T47D (cell line): Measurements from ENCODE around the gene PPM1H.

ENCODE experiments used
- DNase-seq, 2 experiments: peaks; one replicate each; pipeline versions ENCODE4 v3.0.0 to v3.0.0-alpha.2; 2011 to 2012; ENCODE audit warnings: low read depth in 1 of 2, low spot score in 1 of 2
- JUND ChIP-seq: IDR thresholded peaks from 2 replicates; pipeline ENCODE4 v1.6.1; 2012; ENCODE audit warnings: low read depth
- in situ Hi-C: cut with HindIII; loops from 2 replicates; pipeline ENCODE4 v1.10.0; 2016; ENCODE audit warnings: low sequenced_read_pairs, low pct_unique_long_range_greater_than_20kb

Gene PPM1H

DNA sequence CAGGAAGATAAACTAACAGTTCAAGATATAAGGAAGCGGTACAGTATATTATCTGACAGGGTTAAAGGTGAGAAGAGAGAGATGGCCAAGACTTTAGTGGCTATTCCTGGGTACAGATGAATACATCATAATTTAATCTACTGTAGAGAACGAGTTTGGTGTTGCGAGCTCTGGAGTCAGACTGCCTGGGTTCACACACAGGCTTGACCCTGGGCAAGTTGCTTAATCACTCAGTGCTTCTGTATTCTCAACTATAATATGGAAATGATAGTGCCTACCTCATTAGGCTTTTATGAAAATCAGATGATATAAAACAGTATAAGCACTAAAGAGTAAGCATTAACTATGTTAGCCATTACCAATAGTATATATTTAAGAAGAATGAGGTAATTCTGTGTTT, 3.5 kb downstream of the PPM1H start:
- TF ChIP-seq JUND: no peak
- in situ Hi-C loops: no loop called here
- no peak for DNase-seq

DNA sequence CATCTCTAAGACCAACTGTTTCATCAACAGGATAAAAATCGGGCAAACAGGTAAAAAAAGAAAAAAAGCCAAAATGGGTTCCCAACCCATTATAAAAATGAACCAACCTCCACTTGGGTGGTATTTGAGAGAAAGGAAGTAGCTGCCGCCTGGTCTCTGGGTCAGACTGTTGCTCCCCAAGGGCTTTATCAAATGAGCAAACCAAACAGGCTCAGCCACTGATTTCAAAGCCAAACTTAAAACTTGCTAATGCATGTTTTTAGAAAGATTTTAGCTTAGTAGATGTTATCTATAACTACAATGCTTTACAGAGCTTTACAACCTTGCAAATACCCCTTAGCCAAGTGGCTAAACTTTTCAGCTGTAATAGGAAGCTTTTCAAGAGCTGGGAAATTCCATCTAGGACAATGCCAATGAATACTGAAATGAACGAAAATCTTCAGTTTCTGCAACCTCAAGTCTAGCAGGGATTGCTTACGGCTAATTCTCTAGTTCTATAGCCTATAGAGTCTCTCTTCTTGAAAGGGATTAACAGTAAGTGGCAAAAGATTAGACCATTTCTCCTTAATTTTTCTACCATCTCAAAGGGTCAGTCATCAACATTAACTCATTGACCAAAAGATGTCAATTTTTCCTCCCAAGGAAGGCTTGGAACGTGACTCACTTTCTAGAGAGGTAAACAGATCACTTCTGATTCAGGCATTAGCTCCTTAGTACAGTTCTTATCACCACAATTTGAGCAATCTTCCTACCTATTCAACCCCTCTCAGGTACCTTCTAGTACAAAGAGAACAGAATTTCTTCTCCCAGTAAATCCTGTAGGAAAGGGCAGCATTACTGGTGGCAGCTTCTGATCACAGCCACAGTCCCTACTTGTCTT, 4.2 kb downstream of the PPM1H start:
- TF ChIP-seq JUND: no peak
- DNase-seq: no peak
- in situ Hi-C loops: no loop called here

DNA sequence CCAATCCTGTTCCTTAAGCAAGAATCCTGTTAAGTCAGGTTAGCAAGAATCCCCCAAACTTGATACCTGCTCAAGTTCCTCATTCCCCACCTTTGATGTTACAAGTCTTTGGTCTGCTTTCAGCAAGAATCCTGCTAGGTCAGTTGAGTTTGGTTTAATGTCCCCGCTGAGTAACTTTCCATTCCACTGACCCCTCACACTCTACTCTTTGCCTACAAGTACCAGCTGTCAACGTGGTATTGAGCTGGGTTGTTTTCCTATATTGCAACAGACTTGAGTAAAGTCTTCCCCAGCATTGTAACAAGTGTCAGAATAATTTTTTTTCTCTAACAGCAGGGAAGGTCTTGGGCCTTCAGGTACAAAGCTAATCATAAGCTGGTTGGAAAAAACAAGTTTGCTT, 6.3 kb downstream of the PPM1H start:
- TF ChIP-seq JUND: no peak
- DNase-seq: no peak
- in situ Hi-C loops: no loop called here

DNA sequence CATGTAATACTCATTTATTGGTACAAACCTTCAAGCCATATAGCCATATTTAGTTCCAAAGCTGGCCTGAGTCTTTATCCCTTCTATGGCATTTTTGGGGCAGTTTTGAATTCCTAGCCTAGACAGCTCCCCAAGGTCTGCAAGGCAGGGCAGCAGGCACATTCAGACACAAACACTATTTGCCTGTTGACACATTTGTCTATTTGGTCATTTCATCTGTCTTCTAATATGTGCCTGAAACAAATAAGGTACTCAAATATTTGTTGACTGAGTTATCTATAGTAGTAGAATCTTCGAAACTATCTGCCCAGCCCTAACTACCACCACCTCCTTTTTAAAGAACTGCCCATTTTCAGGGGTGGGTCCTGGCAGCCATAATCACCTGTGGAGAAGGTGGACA, 9.3 kb downstream of the PPM1H start:
- in situ Hi-C loops: no loop called here
- no peak for TF ChIP-seq JUND
- DNase-seq: no peak

DNA sequence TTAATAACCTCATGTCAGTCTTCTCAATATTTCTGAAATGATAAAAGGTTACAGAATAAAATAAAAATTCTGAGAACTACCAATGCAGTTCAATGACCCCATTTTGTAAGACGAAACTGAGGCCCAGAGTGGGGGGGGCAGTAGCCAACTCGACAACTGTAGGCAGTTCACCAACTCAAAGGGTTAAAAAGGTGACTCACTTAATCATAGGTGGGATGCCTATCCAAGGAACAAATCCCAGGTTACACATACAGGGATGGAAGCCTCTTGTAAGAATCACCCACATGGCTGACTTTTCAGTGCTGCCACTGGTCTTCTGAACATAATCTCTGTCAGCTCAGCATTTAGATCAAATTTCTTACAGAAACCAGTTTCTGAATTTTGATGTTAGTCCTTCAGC, 10.9 kb downstream of the PPM1H start:
- no peak for TF ChIP-seq JUND
- in situ Hi-C loops: no loop called here
- no peak for DNase-seq

DNA sequence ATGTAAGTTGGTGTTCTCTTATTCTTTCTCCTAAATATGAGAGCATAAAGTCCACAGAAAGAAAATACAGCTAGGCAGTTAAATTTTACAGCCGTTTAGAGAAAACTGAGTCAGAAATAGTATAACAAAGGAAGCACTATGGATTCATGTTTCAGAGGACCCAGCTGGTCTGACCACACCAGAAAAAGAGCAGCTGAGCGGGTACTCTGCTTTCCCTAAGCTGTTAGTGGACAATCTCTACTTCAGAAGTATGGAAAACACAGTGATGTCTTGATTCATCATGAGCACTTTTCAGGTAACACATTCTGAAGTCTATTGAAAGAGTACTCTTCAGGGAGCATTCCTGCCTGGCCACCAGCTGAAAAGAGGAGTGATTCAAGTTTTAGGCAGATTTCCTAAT, 12.4 kb downstream of the PPM1H start:
- DNase-seq: no peak

DNA sequence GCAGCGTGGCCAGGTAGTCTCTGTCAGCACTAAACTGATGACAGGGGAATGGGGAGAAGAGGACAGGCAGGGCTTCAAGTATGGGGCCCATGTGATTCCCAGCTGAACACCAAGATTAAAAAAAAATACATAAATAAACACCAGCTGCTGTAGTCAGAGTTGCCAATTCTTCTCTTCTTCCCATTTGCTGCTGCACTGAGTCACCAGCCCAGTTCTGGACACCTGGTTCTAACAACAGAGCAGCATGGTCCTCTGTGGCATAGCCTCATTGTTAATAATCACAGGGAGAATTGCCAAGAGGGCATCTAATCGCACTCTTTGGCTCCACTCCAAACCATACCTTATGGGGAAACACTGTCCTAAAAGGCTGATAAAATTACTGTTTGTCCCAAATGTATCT, 15.1 kb downstream of the PPM1H start:
- TF ChIP-seq JUND: no peak
- in situ Hi-C loops: no loop called here

More for the DNA sequence above, 12.4 kb downstream of the PPM1H start:
- in situ Hi-C loops: no loop called here
- TF ChIP-seq JUND: no peak

DNA sequence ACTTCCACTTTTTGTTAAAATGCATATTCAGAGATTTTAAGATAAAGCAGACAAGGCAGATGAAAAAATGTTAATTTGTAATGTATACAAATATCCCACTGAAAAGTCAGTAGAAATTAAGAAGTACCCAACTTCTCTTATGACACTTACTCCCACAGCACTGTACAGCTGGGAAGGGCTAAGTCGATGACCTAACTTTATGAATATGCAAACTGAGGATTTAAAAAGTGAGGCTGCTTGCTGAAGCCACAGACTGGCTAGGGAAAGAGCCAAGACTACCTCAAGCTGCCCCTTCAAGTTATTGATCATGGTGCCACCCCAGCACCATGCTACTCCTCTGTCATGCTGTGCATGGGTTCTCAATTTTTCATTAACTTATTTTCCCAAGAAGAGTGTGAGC, 17.0 kb downstream of the PPM1H start:
- no peak for TF ChIP-seq JUND
- DNase-seq: no peak
- in situ Hi-C loops: no loop called here

More for the DNA sequence above, 15.1 kb downstream of the PPM1H start:
- no peak for DNase-seq

DNA sequence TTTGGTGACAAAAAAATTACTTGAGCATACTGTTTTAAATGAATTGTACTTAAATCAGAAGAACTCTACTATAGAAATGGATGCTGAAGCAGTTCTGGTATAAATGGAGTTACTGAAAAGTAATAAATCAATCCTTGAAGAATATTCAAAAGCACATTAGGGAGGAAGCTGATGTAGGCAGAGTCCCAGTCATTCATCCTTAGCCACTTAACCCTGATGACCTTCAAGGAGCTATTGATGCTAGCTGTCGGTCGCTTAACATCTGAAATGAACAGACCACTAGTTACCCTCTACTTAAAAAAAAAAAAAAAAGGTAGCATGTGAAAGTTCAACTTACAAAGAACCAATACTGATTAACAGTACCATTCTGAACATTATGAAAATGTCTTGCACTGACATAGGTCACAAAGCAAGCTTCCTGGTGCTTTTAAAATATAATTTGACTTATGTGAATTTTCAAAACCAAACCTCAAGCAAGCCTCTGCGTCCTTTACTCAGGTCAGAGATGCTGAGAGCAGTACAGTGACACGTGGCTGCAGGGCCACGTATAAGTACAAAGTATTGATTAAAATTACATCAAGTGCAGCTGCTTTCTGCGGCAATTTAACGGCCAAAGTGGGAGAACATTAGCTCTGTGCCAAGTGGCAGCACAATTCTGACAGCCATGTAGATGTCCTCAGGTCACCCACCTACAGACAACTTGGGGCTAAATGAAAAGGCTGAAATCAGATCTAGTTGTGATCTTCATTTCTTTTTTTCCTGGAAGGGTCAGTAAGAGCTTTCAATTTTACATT, 18.1 kb downstream of the PPM1H start:
- DNase-seq: no peak
- no peak for TF ChIP-seq JUND
- in situ Hi-C loops: no loop called here

DNA sequence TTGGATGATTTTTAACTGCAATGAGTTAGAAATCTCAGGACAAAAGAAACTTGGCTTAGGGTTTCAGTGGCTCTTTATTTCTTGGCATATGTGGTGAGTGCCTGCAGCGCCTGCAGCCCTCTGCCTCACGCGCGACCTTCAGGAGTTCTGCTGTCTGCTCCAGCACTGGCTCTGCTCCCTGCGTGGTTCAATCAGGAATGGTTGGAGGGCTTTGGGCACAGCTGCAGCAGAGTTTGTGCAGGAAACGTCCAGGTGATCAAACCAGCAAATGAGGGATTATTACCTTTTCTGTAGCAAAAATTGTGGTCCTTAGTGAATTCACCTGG, 19.8 kb downstream of the PPM1H start:
- no peak for TF ChIP-seq JUND
- DNase-seq: no peak
- in situ Hi-C loops: no loop called here

DNA sequence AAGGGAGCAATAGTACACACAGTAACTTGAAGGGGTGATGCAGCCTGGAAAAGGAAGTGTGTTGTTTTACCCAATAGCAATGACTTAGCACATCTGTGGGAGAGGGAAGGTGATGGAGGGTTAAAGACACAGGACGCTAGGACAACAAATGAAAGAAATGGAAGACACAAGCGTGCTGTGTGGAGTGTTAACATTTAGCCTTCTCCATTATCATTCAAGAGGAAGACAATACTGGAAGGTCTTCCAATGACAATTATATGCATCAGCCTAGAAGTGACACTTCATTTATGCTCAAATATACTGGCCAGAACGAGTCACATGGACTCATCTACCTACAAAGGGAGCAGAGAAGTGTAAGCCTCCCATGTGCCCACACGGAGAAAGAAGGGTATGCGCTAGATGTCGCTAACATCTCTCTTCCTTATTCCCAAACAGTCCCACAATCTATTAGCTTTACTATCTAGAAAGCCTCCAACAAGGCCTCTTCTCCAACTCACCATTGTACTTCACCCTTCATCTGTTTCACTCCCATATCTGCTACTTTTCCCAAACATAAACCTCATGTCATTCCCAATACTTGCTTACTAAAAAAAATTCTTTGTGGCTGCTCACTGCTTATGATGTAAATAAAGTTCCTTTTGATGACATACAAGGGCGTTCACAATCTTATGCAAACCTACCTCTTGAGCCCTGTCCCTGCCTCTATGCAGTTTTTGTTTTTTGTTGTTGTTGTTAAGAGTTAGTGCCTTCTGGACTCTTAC, 20.3 kb downstream of the PPM1H start:
- in situ Hi-C loops: no loop called here
- no peak for DNase-seq
- no peak for TF ChIP-seq JUND

DNA sequence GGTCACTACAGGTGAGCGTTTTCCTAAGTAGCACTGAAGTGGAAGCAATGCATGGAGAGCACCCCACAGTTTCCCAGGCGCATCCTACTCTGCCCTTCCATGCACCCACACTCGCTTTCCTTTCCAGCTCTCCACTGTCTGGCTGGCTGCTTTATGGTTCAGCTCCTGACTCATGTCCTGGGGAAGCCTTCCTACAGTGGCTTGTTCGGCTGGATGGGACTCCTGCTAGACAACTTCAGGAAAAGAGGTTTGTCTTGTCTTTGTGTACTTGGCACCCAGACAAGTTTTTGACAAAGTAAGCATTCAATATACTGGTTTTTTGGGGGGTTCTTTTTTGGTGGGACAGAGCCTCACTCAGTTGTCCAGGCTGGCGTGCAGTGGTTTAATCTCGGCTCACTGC, 21.6 kb downstream of the PPM1H start:
- in situ Hi-C loops: no loop called here
- DNase-seq: peak in 1 of 2 experiments; percentile 80
- TF ChIP-seq JUND: no peak

DNA sequence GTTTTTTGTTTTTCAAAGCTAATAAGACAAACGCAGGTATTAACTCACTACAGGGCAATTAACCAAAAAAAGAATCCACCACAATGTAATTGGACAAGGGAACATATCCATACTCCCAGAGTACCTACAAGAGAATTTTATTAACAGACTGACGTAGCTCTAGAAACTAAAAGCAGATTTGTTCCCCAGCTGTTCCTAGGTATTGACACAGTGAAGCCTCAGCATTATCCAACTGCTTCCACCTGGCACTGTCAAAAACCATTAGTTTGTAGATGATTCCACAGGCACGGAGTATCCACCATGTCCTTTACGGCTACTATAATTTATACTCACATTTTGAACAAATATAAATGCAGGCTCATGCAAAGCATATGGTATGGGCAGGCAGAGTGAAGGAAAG, 22.3 kb downstream of the PPM1H start:
- no peak for DNase-seq
- in situ Hi-C loops: no loop called here
- TF ChIP-seq JUND: no peak
